CD14-positive monocyte (primary cell): ENCODE results near the gene POMT1. TPM values are rescaled to one million over a fixed set of nuclear protein-coding genes. Genes with fewer than 3 reads are reported as not detected.

ENCODE experiments used
- DNase-seq, 3 donors: peaks; one replicate each; pipeline ENCODE4 v3.0.0-alpha.2; 2011 to 2022
- H2AFZ ChIP-seq: 2 replicates; pipeline ENCODE4 v1.6.0; 2012; ENCODE audit warnings: mild to moderate bottlenecking, low read depth, low read length, inconsistent platforms; ENCODE audit not compliant: insufficient read depth, poor library complexity, severe bottlenecking
- H3K27ac ChIP-seq, 2 donors: 1 replicate in 1 of 2; 2 replicates in 1 of 2; pipeline ENCODE4 v1.5.1; 2012 to 2013; ENCODE audit warnings: low read length in 2 of 2, control low read depth in 1 of 2, inconsistent platforms in 1 of 2, low read depth in 1 of 2, mild to moderate bottlenecking in 1 of 2
- H3K27me3 ChIP-seq, 2 donors: one replicate each; pipeline versions ENCODE4 v1.6.0 to v1.6.1; 2011 to 2013; ENCODE audit warnings: low read length in 2 of 2; ENCODE audit not compliant: control insufficient read depth in 2 of 2, insufficient read depth in 2 of 2
- H3K36me3 ChIP-seq, 2 donors: replicated peaks in 1 of 2; 1 replicate in 1 of 2; 2 replicates in 1 of 2; pipeline versions ENCODE4 v1.5.1 to v1.6.1; 2012 to 2013; ENCODE audit warnings: low read length in 2 of 2, control low read depth in 1 of 2, inconsistent platforms in 1 of 2, mild to moderate bottlenecking in 1 of 2; ENCODE audit not compliant: insufficient read depth in 2 of 2, control insufficient read depth in 1 of 2
- H3K4me1 ChIP-seq, 2 donors: 1 replicate in 1 of 2; 2 replicates in 1 of 2; pipeline versions ENCODE4 v1.5.1 to v1.6.1; 2012 to 2013; ENCODE audit warnings: low read length in 2 of 2, control low read depth in 1 of 2, inconsistent platforms in 1 of 2, mild to moderate bottlenecking in 1 of 2, moderate library complexity in 1 of 2; ENCODE audit not compliant: insufficient read depth in 2 of 2, control insufficient read depth in 1 of 2
- H3K4me2 ChIP-seq: replicated peaks from 2 replicates; pipeline ENCODE3; 2012; ENCODE audit warnings: low read length, moderate library complexity, mild to moderate bottlenecking; ENCODE audit not compliant: poor library complexity, severe bottlenecking; ENCODE audit errors: extremely low read depth
- H3K4me3 ChIP-seq, 3 experiments: fragments of 200-600 bp in 1 of 3; sonication (generic) in 1 of 3; replicated peaks in 1 of 3; 1 replicate in 2 of 3; 2 replicates in 1 of 3; pipeline ENCODE4 v1.5.1; 2011 to 2013; ENCODE audit warnings: low read length in 3 of 3, mild to moderate bottlenecking in 3 of 3, control low read depth in 2 of 3, low read depth in 2 of 3, inconsistent platforms in 1 of 3, moderate library complexity in 1 of 3
- H3K79me2 ChIP-seq: 2 replicates; pipeline ENCODE4 v1.6.0; 2012; ENCODE audit warnings: mild to moderate bottlenecking, control low read depth, inconsistent platforms, low read length, moderate library complexity; ENCODE audit not compliant: insufficient read depth
- H3K9ac ChIP-seq: 2 replicates; pipeline ENCODE4 v1.6.0; 2017; ENCODE audit warnings: low read length, mild to moderate bottlenecking; ENCODE audit not compliant: insufficient read depth, poor library complexity, severe bottlenecking
- H3K9me3 ChIP-seq, 2 donors: replicated peaks in 1 of 2; 1 replicate in 1 of 2; 2 replicates in 1 of 2; pipeline versions ENCODE4 v1.5.1 to v1.6.1; 2012 to 2013; ENCODE audit warnings: low read length in 2 of 2, control low read depth in 1 of 2; ENCODE audit not compliant: control insufficient read depth in 1 of 2, insufficient read depth in 1 of 2
- H4K20me1 ChIP-seq: 2 replicates; pipeline ENCODE4 v1.6.0; 2012; ENCODE audit warnings: mild to moderate bottlenecking, low read length, control low read depth, moderate library complexity; ENCODE audit not compliant: insufficient read depth
- H3K27ac Mint-ChIP-seq, 7 donors: one replicate each; pipeline ENCODE4 v1.8.0; 2020; ENCODE audit warnings: mild to moderate bottlenecking in 7 of 7, mixed read lengths in 7 of 7, moderate library complexity in 6 of 7, inconsistent platforms in 2 of 7
- H3K27me3 Mint-ChIP-seq, 3 donors: one replicate each; pipeline ENCODE4 v1.8.0; 2021 to 2022; ENCODE audit warnings: low read depth in 3 of 3, mild to moderate bottlenecking in 3 of 3, mixed read lengths in 3 of 3, moderate library complexity in 3 of 3, inconsistent platforms in 1 of 3
- H3K36me3 Mint-ChIP-seq, 2 donors: one replicate each; pipeline ENCODE4 v1.8.0; 2020; ENCODE audit warnings: mixed read lengths in 2 of 2, inconsistent platforms in 1 of 2, mild to moderate bottlenecking in 1 of 2
- H3K4me1 Mint-ChIP-seq: one replicate; pipeline ENCODE4 v1.8.0; 2020; ENCODE audit warnings: mild to moderate bottlenecking, mixed read lengths
- H3K4me3 Mint-ChIP-seq, 2 donors: one replicate each; pipeline ENCODE4 v1.8.0; 2020; ENCODE audit warnings: mild to moderate bottlenecking in 2 of 2, mixed read lengths in 2 of 2, moderate library complexity in 1 of 2
- H3K9me3 Mint-ChIP-seq, 7 donors: one replicate each; pipeline ENCODE4 v1.8.0; 2020 to 2022; ENCODE audit warnings: mixed read lengths in 7 of 7, mild to moderate bottlenecking in 6 of 7, moderate library complexity in 6 of 7, inconsistent platforms in 2 of 7
- CTCF ChIP-seq: fragments of 200-600 bp; IDR thresholded peaks from one replicate; pipeline ENCODE4 v1.8.0; 2022; ENCODE audit warnings: antibody characterized with exemption, mild to moderate bottlenecking
- WGBS: methylation state at CpG from one replicate; pipeline ENCODE4 v1.1.5; 2013; ENCODE audit warnings: missing lambda C conversion rate; ENCODE audit not compliant: insufficient coverage; 5-methylcytosine and 5-hydroxymethylcytosine counted together
- intact Hi-C, 2 donors: fragments of 100-400 bp; cut with micrococcal nuclease; formaldehyde crosslinking; loops; one replicate each; pipeline versions ENCODE4 v1.15.0 to v1.15.1; 2023
- polyA plus RNA-seq, 3 donors: library from polyadenylated mRNA; depleted of rRNA in 1 of 3; unstranded in 2 of 3; stranded (reverse) in 1 of 3; fragments of 300-500 nt in 2 of 3; fragments of >200 nt in 1 of 3; fragmentation: Illumina TruSeq in 2 of 3; gene quantifications; 1 replicate in 2 of 3; 2 replicates in 1 of 3; pipeline ENCODE4 v1.2.3, GENCODE V29; 2012 to 2021

Gene POMT1
- polyA plus RNA-seq, 3 donors, result 5.9 to 22.3 (median 7.5) TPM

- H3K4me1 Mint-ChIP-seq, result no peaks in the 10 kb centered on the region
- no peak for DNase-seq
- H3K4me2 ChIP-seq, result no peak overlapping the region
- H3K4me1 ChIP-seq, result no peaks in the 10 kb centered on the region
- no peaks in the 10 kb centered on the region for H3K9me3 ChIP-seq
- H3K36me3 Mint-ChIP-seq, result peaks cover 86 to 97% of the 10 kb centered on the region in 2 donors
- H3K9ac ChIP-seq, result no peak overlapping the region
- no peak overlapping the region for H2AFZ ChIP-seq
- no peak overlapping the region for H3K27ac ChIP-seq
- H3K27me3 ChIP-seq, result no peaks in the 10 kb centered on the region
- peaks cover 0 to 2% (median 0%) of the 10 kb centered on the region in 7 donors for H3K9me3 Mint-ChIP-seq
- peaks cover 93 to 100% of the 10 kb centered on the region in 2 donors for H3K36me3 ChIP-seq
- H3K27ac Mint-ChIP-seq, result peak overlapping the region in 1 of 7 donors; percentile 73
- intact Hi-C loops, result loop anchor here in 1 of 2 donors (5.0 kb wide), 1 partner anchor 127 kb away; no protein-coding TSS in a partner anchor
- peaks cover 0 to 1% (median 0%) of the 10 kb centered on the region in 3 donors for H3K27me3 Mint-ChIP-seq
- WGBS, result 99% methylated on average over 8 of the region's 16 CpGs
- TF ChIP-seq CTCF, result no peak
- H4K20me1 ChIP-seq, result peaks cover 85% of the 10 kb centered on the region
- no peak overlapping the region for H3K4me3 ChIP-seq
- no peak overlapping the region for H3K4me3 Mint-ChIP-seq
- peaks cover 6% of the 10 kb centered on the region for H3K79me2 ChIP-seq
Observed at GRCh38 chr9:131474711-131475110, 28.0 kb upstream of the POMT1 start.

DNA sequence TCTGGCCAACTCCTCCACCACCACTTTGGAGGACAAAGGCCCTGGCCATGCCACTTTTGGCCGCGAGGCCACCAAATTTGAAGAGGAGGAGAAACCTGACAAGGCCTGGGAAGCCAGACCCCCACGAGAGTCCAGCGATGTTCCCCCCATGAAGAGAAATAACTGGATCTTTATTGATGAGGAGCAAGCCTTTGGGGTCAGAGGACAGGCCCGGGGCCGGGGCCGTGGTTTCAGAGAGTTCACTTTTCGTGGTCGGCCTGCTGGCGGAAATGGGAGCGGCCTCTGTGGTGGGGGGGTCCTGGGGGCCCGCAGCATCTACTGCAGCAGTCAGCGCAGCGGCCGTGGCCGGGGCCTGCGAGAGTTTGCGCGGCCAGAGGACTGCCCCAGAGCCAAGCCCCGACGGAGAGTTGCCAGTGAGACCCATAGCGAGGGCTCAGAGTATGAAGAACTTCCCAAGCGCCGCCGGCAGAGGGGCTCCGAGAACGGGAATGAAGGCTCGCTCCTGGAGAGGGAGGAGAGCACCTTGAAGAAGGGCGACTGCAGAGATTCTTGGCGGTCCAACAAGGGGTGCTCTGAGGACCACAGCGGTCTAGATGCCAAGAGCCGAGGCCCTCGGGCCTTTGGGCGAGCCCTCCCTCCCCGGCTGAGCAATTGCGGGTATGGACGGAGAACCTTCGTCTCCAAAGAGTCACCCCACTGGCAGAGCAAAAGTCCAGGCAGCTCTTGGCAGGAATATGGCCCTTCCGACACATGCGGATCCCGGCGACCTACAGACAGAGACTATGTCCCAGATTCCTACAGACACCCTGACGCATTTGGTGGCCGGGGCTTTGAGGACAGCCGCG, 27.4 kb upstream of the POMT1 start:
- intact Hi-C loops, result loop anchor here in 1 of 2 donors (5.0 kb wide), 1 partner anchor 128 kb away; no protein-coding TSS in a partner anchor
- Mint-ChIP-seq H3K36me3 (peaks cover 85 to 97% of the 10 kb centered on the region in 2 donors), H3K27ac (peak overlapping the region in 1 of 7 donors; percentile 73), H3K4me3 (no peak overlapping the region), H3K27me3 (peaks cover 0 to 1% (median 0%) of the 10 kb centered on the region in 3 donors), H3K9me3 (peaks cover 0 to under 1% (median 0%) of the 10 kb centered on the region in 7 donors), H3K4me1 (no peaks in the 10 kb centered on the region)
- Histone ChIP-seq H3K9me3 (no peaks in the 10 kb centered on the region), H3K27ac (no peak overlapping the region), H3K9ac (no peak overlapping the region), H3K4me1 (no peaks in the 10 kb centered on the region), H3K36me3 (peaks cover 93 to 100% of the 10 kb centered on the region in 2 donors), H3K4me2 (no peak overlapping the region), H3K79me2 (peaks cover 6% of the 10 kb centered on the region), H3K27me3 (no peaks in the 10 kb centered on the region), H2AFZ (no peak overlapping the region), H3K4me3 (no peak overlapping the region), H4K20me1 (peaks cover 83% of the 10 kb centered on the region)
- TF ChIP-seq CTCF, result no peak
- WGBS, result 88% methylated on average over 45 of the region's 46 CpGs
- DNase-seq, result no peak
